CD14-positive monocyte (primary cell): ENCODE results near the gene RACK1. TPM values are rescaled to one million over a fixed set of nuclear protein-coding genes. Genes with fewer than 3 reads are reported as not detected.

ENCODE experiments used
- DNase-seq, 3 donors: peaks; one replicate each; pipeline ENCODE4 v3.0.0-alpha.2; 2011 to 2022
- H2AFZ ChIP-seq: 2 replicates; pipeline ENCODE4 v1.6.0; 2012; ENCODE audit warnings: mild to moderate bottlenecking, low read depth, low read length, inconsistent platforms; ENCODE audit not compliant: insufficient read depth, poor library complexity, severe bottlenecking
- H3K27ac ChIP-seq, 2 donors: 1 replicate in 1 of 2; 2 replicates in 1 of 2; pipeline ENCODE4 v1.5.1; 2012 to 2013; ENCODE audit warnings: low read length in 2 of 2, control low read depth in 1 of 2, inconsistent platforms in 1 of 2, low read depth in 1 of 2, mild to moderate bottlenecking in 1 of 2
- H3K27me3 ChIP-seq, 2 donors: one replicate each; pipeline versions ENCODE4 v1.6.0 to v1.6.1; 2011 to 2013; ENCODE audit warnings: low read length in 2 of 2; ENCODE audit not compliant: control insufficient read depth in 2 of 2, insufficient read depth in 2 of 2
- H3K36me3 ChIP-seq, 2 donors: replicated peaks in 1 of 2; 1 replicate in 1 of 2; 2 replicates in 1 of 2; pipeline versions ENCODE4 v1.5.1 to v1.6.1; 2012 to 2013; ENCODE audit warnings: low read length in 2 of 2, control low read depth in 1 of 2, inconsistent platforms in 1 of 2, mild to moderate bottlenecking in 1 of 2; ENCODE audit not compliant: insufficient read depth in 2 of 2, control insufficient read depth in 1 of 2
- H3K4me1 ChIP-seq, 2 donors: 1 replicate in 1 of 2; 2 replicates in 1 of 2; pipeline versions ENCODE4 v1.5.1 to v1.6.1; 2012 to 2013; ENCODE audit warnings: low read length in 2 of 2, control low read depth in 1 of 2, inconsistent platforms in 1 of 2, mild to moderate bottlenecking in 1 of 2, moderate library complexity in 1 of 2; ENCODE audit not compliant: insufficient read depth in 2 of 2, control insufficient read depth in 1 of 2
- H3K4me2 ChIP-seq: replicated peaks from 2 replicates; pipeline ENCODE3; 2012; ENCODE audit warnings: low read length, moderate library complexity, mild to moderate bottlenecking; ENCODE audit not compliant: poor library complexity, severe bottlenecking; ENCODE audit errors: extremely low read depth
- H3K4me3 ChIP-seq, 3 experiments: fragments of 200-600 bp in 1 of 3; sonication (generic) in 1 of 3; replicated peaks in 1 of 3; 1 replicate in 2 of 3; 2 replicates in 1 of 3; pipeline ENCODE4 v1.5.1; 2011 to 2013; ENCODE audit warnings: low read length in 3 of 3, mild to moderate bottlenecking in 3 of 3, control low read depth in 2 of 3, low read depth in 2 of 3, inconsistent platforms in 1 of 3, moderate library complexity in 1 of 3
- H3K79me2 ChIP-seq: 2 replicates; pipeline ENCODE4 v1.6.0; 2012; ENCODE audit warnings: mild to moderate bottlenecking, control low read depth, inconsistent platforms, low read length, moderate library complexity; ENCODE audit not compliant: insufficient read depth
- H3K9ac ChIP-seq: 2 replicates; pipeline ENCODE4 v1.6.0; 2017; ENCODE audit warnings: low read length, mild to moderate bottlenecking; ENCODE audit not compliant: insufficient read depth, poor library complexity, severe bottlenecking
- H3K9me3 ChIP-seq, 2 donors: replicated peaks in 1 of 2; 1 replicate in 1 of 2; 2 replicates in 1 of 2; pipeline versions ENCODE4 v1.5.1 to v1.6.1; 2012 to 2013; ENCODE audit warnings: low read length in 2 of 2, control low read depth in 1 of 2; ENCODE audit not compliant: control insufficient read depth in 1 of 2, insufficient read depth in 1 of 2
- H4K20me1 ChIP-seq: 2 replicates; pipeline ENCODE4 v1.6.0; 2012; ENCODE audit warnings: mild to moderate bottlenecking, low read length, control low read depth, moderate library complexity; ENCODE audit not compliant: insufficient read depth
- H3K27ac Mint-ChIP-seq, 7 donors: one replicate each; pipeline ENCODE4 v1.8.0; 2020; ENCODE audit warnings: mild to moderate bottlenecking in 7 of 7, mixed read lengths in 7 of 7, moderate library complexity in 6 of 7, inconsistent platforms in 2 of 7
- H3K27me3 Mint-ChIP-seq, 3 donors: one replicate each; pipeline ENCODE4 v1.8.0; 2021 to 2022; ENCODE audit warnings: low read depth in 3 of 3, mild to moderate bottlenecking in 3 of 3, mixed read lengths in 3 of 3, moderate library complexity in 3 of 3, inconsistent platforms in 1 of 3
- H3K36me3 Mint-ChIP-seq, 2 donors: one replicate each; pipeline ENCODE4 v1.8.0; 2020; ENCODE audit warnings: mixed read lengths in 2 of 2, inconsistent platforms in 1 of 2, mild to moderate bottlenecking in 1 of 2
- H3K4me1 Mint-ChIP-seq: one replicate; pipeline ENCODE4 v1.8.0; 2020; ENCODE audit warnings: mild to moderate bottlenecking, mixed read lengths
- H3K4me3 Mint-ChIP-seq, 2 donors: one replicate each; pipeline ENCODE4 v1.8.0; 2020; ENCODE audit warnings: mild to moderate bottlenecking in 2 of 2, mixed read lengths in 2 of 2, moderate library complexity in 1 of 2
- H3K9me3 Mint-ChIP-seq, 7 donors: one replicate each; pipeline ENCODE4 v1.8.0; 2020 to 2022; ENCODE audit warnings: mixed read lengths in 7 of 7, mild to moderate bottlenecking in 6 of 7, moderate library complexity in 6 of 7, inconsistent platforms in 2 of 7
- WGBS: methylation state at CpG from one replicate; pipeline ENCODE4 v1.1.5; 2013; ENCODE audit warnings: missing lambda C conversion rate; ENCODE audit not compliant: insufficient coverage; 5-methylcytosine and 5-hydroxymethylcytosine counted together
- intact Hi-C, 2 donors: fragments of 100-400 bp; cut with micrococcal nuclease; formaldehyde crosslinking; loops; one replicate each; pipeline versions ENCODE4 v1.15.0 to v1.15.1; 2023
- polyA plus RNA-seq, 3 donors: library from polyadenylated mRNA; depleted of rRNA in 1 of 3; unstranded in 2 of 3; stranded (reverse) in 1 of 3; fragments of 300-500 nt in 2 of 3; fragments of >200 nt in 1 of 3; fragmentation: Illumina TruSeq in 2 of 3; gene quantifications; 1 replicate in 2 of 3; 2 replicates in 1 of 3; pipeline ENCODE4 v1.2.3, GENCODE V29; 2012 to 2021
- TF ChIP-seq, protein P1 (sequence below): fragments of 200-600 bp; IDR thresholded peaks from one replicate; pipeline ENCODE4 v1.8.0; 2022; ENCODE audit warnings: antibody characterized with exemption, mild to moderate bottlenecking

Gene RACK1
- polyA plus RNA-seq, 3 donors, result 1,150 to 2,356 (median 1,195) TPM

DNA sequence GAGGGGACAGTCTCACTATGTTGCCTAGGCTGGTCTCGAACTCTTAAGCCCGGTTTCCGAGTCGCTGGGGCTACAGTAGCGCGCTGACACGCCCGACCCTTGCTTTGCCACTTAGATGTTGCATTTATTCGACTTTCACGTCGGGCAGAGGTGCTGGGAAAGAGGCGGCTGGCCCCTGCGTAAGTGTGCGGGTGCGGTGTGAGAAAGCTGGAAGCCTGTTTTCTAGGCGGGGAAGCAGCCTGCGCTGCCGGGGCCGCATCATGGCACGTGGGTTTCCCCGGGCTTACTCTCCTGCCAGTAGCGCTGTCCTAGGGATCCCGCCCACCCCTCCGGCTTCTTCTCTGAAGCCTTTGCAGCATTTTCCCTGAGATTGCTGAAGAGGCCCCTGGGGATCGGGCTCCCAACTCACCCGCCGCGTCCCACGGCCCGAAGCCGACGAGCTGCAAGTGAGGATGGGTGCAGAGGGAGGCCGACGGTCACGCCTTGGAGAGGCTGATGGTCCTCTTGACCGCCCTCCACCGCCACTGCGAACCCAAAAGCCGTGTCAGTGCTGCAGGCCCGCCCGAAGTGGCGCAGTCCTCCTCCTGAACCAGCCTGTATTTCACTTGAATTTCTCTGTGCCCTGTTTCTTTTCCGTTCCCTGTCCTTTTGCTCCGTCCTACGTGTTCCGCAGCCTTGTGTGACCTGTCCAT is 26.4 kb downstream of the RACK1 start:
- peaks cover 0 to 2% of the 10 kb centered on the region in 2 donors for H3K36me3 Mint-ChIP-seq
- no peak overlapping the region for H3K27ac ChIP-seq
- peak in 2 of 3 donors; percentile 27 to 37 for DNase-seq
- peak overlapping the region; percentile 0 to 70 (median 22) for H3K4me3 ChIP-seq
- H3K4me3 Mint-ChIP-seq, result peak overlapping the region; percentile 70 to 90
- H3K9me3 Mint-ChIP-seq, result peaks cover 0 to 20% (median 1%) of the 10 kb centered on the region in 7 donors
- H3K4me2 ChIP-seq, result peak overlapping the region; percentile 82
- H3K79me2 ChIP-seq, result no peaks in the 10 kb centered on the region
- no peaks in the 10 kb centered on the region for H3K36me3 ChIP-seq
- TF ChIP-seq, protein P1, sequence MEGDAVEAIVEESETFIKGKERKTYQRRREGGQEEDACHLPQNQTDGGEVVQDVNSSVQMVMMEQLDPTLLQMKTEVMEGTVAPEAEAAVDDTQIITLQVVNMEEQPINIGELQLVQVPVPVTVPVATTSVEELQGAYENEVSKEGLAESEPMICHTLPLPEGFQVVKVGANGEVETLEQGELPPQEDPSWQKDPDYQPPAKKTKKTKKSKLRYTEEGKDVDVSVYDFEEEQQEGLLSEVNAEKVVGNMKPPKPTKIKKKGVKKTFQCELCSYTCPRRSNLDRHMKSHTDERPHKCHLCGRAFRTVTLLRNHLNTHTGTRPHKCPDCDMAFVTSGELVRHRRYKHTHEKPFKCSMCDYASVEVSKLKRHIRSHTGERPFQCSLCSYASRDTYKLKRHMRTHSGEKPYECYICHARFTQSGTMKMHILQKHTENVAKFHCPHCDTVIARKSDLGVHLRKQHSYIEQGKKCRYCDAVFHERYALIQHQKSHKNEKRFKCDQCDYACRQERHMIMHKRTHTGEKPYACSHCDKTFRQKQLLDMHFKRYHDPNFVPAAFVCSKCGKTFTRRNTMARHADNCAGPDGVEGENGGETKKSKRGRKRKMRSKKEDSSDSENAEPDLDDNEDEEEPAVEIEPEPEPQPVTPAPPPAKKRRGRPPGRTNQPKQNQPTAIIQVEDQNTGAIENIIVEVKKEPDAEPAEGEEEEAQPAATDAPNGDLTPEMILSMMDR, result no peak
- H3K27me3 ChIP-seq, result peaks cover 13 to 42% of the 10 kb centered on the region in 2 donors
- H2AFZ ChIP-seq, result peak overlapping the region; percentile 76
- H4K20me1 ChIP-seq, result no peaks in the 10 kb centered on the region
- H3K4me1 Mint-ChIP-seq, result peaks cover 40% of the 10 kb centered on the region
- intact Hi-C loops, result loop anchor here in 1 of 2 donors (2.0 kb wide), 1 partner anchor 28 kb away; no protein-coding TSS in a partner anchor
- peaks cover 28 to 43% (median 33%) of the 10 kb centered on the region in 3 donors for H3K27me3 Mint-ChIP-seq
- peak overlapping the region in 2 of 7 donors; percentile 50 to 79 for H3K27ac Mint-ChIP-seq
- WGBS, result 1% methylated on average over 45 of the region's 46 CpGs
- no peaks in the 10 kb centered on the region for H3K9me3 ChIP-seq
- H3K4me1 ChIP-seq, result peaks cover 39 to 40% of the 10 kb centered on the region in 2 donors
- H3K9ac ChIP-seq, result no peak overlapping the region

DNA sequence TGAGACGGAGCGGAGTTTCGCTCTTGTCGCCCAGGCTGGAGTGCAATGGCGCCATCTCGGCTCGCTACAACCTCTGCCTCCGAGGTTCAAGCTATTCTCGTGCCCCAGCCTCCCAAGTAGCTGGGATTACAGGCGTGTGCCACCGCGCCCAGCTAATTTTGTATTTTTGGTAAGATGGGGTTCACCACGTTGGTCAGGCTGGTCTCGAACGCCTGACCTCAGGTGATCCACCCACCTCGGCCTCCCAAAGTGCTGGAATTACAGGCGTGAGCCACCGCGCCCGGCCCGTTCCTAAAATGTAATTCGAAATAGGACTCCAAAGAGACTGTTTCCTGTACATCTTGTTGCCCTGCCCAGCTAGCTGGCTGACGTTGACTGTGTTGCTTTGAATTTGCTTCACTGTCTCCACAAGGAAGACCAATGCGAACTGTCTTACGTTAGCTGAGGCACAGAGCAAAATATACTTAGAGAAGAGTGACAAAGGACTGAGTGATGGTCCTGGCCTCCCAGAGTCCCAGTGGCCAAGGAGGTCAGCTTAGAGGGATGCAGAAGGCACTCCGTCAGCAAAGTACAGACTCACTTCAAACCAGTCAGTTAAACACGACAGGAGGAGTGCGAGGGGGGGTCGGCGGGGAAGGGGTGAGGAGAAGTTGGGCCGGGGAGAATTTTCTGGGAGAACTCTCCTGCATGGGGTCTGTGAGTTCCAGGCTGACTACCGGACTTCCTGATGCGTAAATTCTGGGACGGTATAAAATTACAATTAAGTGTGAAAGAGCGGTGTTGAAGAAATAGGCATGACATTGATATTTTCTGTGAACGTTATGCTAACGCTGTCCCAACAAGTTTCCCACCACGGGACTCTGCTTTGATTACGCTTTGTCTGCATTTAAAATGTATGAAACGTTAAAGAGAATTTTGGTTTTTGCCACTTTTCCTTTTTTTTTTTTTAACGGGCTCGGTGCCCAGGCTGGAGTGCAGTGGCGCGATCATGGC is 27.4 kb downstream of the RACK1 start:
- peak overlapping the region; percentile 82 for H3K4me2 ChIP-seq
- intact Hi-C loops, result loop anchor here in 1 of 2 donors (2.0 kb wide), 1 partner anchor 27 kb away; no protein-coding TSS in a partner anchor

More for the DNA sequence above, 27.4 kb downstream of the RACK1 start:
- 31% methylated on average over 33 of the region's 44 CpGs for WGBS
- no peaks in the 10 kb centered on the region for H3K9me3 ChIP-seq
- peaks cover 32% of the 10 kb centered on the region for H3K4me1 Mint-ChIP-seq
- H3K27ac Mint-ChIP-seq, result peak overlapping the region in 3 of 7 donors; percentile 4 to 46 (median 5)
- no peaks in the 10 kb centered on the region for H3K79me2 ChIP-seq
- peaks cover 0 to 20% (median 1%) of the 10 kb centered on the region in 7 donors for H3K9me3 Mint-ChIP-seq
- peak overlapping the region in 2 of 3 experiments; percentile 10 to 70 for H3K4me3 ChIP-seq
- H3K27me3 Mint-ChIP-seq, result peaks cover 28 to 42% (median 33%) of the 10 kb centered on the region in 3 donors
- no peaks in the 10 kb centered on the region for H3K36me3 ChIP-seq
- H3K36me3 Mint-ChIP-seq, result peaks cover 0 to 2% of the 10 kb centered on the region in 2 donors
- H3K4me3 Mint-ChIP-seq, result peak overlapping the region; percentile 70 to 90
- H3K9ac ChIP-seq, result no peak overlapping the region
- DNase-seq, result peak in 1 of 3 donors; percentile 15
- H3K27ac ChIP-seq, result no peak overlapping the region
- H2AFZ ChIP-seq, result peak overlapping the region; percentile 53
- H3K27me3 ChIP-seq, result peaks cover 13 to 42% of the 10 kb centered on the region in 2 donors
- H3K4me1 ChIP-seq, result peaks cover 29 to 30% of the 10 kb centered on the region in 2 donors
- TF ChIP-seq, protein P1, result no peak
- no peaks in the 10 kb centered on the region for H4K20me1 ChIP-seq
